ENCODE measurements around the gene SLC38A10.

The SLC38A10 gene

DNA sequence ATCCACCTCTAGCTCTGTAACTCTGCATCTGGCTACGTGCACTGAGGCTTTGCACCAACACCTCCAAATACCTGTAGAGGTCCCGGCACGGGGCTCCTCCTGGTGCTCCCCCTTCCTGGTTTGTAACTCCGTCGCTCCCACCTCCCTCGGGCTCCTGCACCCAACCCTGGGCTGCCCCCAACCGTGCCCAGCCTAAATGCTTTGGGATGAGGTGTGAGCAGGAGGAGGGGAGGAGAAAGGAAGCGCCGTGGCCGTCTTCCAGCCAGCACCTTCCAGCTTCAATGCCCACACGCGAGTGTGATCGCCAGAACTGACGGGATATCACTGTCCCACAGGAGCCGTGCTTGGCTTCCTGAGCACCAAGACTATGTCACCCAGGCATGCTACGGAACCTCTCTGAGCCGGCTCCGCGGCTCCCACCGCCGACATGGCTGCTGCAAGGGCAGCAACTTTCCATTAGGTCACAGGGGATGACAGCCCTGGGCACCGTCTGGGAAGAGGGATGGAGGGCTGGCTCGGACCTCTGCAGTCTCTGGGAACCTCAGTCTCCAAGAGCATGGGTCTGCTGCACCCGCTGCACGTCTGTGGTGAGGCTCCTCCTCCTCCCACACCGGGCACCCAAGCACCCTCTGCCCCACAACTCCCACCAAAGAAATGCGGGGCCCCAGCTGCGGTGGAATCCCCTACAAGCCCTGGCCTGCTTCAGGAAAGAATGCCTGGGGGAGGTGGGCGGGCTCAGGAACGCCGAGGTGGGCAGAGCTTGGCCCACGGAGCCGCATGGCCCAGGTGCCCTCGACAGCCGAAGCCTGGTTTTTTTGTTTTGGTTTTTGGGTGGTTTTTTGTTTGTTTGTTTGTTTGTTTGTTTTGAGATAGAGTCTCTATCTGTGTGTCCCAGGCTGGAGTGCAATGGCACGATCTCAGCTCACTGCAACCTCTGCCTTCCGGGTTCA is 6.4 kb upstream of the SLC38A10 start:
- no peak for DNase-seq
- in situ Hi-C loops (cut with MboI; ENCODE audit: low pct_unique_long_range_greater_than_20kb, low sequenced_read_pairs): no loop called here

DNA sequence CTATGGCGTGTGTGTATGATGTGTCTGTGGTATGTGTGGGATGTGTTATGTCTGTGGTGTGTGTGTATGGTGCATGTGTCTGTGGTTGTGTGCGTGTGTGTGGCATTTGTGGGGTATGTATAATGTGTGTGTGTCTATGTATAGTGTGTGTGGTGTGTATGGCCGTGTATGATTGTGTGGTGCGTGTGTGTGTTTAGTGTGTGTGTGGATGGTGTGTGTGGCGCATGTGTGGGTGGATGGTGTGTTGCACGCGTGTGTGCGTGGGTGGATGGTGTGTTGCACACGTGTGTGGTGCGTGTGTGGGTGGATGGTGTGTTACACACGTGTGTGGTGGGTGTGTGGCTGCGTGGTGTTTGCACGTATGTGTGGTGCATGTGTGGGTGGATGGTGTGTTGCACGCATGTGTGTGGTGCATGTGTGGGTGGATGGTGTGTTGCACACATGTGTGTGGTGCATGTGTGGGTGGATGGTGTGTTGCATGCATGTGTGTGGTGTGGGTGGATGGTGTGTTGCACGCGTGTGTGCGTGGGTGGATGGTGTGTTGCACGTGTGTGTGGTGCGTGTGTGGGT is 5.6 kb upstream of the SLC38A10 start:
- no peak for DNase-seq
- in situ Hi-C loops (cut with MboI; ENCODE audit: low pct_unique_long_range_greater_than_20kb, low sequenced_read_pairs): no loop called here

DNA sequence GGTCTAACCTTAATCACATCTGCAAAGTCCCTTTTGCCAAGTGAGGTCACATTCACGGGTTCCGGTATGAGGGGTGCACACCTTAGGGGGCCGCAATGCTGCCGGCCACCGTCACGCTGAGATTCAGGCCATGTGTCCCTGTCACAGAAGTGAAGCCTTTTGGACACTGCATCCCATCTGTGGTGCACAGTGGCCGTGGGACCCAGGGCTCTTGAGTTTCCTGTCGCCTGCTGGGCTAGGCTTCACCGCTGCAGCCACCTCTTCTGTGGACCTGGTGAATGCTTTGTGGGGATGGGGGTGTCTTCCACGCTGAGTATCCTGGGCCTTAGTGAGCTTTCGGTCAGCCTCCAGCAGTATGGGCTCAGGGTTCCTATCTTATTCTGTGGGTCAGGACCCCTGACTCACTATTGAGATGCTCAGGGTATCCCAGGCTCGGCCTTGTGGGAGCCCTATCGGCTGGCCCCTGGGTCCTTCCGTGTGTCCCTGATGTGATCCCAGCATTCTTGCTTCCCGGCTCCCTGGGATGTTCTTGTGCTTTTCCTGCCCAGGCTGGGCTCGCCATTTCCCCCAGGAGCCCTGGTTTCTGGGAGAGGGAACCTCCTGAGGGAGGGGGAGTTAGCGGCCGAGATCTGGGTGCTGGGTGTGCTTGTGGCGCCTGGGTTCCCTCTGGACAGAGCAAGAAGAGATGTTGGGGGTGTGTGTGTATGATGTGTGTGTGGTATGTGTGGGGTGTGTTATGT is 4.9 kb upstream of the SLC38A10 start:
- in situ Hi-C loops (cut with MboI; ENCODE audit: low pct_unique_long_range_greater_than_20kb, low sequenced_read_pairs): no loop called here
- no peak for DNase-seq

DNA sequence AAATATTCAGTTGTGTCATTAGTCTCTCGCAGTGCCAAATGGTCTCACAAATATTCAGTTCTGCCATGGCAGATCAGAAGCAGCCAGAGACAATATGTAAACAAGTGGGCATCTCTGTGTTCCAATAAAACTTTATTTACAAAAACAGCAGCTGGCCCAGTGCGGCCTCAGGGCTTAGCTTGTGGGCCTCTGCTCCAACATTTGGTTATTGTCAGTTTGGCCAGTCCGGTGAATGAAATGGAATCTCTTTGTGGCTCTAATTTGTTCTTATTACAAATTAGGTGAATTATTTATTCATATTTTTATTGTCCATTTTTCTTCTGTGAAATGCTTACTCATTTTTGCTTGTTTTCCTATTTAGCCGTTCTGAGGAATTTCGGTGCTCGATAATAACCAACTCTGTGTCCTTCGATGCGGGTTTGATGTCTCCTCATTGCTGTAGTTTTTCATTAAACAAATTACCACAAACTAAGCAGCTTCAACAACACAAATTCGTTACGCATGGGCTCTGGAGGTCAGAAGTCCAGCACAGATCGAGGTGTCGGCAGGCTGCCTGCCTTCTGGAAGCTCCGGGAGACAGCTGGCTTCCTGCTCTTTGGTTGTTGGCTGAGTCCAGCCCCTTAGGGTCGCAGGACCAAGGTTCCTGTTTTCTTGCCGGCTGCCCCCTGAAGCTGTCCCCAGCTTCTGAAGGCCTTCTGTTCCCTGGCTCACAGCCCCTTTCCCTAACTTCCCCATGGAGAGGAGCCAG is 4.1 kb upstream of the SLC38A10 start:
- DNase-seq: no peak
- in situ Hi-C loops (cut with MboI; ENCODE audit: low pct_unique_long_range_greater_than_20kb, low sequenced_read_pairs): no loop called here

DNA sequence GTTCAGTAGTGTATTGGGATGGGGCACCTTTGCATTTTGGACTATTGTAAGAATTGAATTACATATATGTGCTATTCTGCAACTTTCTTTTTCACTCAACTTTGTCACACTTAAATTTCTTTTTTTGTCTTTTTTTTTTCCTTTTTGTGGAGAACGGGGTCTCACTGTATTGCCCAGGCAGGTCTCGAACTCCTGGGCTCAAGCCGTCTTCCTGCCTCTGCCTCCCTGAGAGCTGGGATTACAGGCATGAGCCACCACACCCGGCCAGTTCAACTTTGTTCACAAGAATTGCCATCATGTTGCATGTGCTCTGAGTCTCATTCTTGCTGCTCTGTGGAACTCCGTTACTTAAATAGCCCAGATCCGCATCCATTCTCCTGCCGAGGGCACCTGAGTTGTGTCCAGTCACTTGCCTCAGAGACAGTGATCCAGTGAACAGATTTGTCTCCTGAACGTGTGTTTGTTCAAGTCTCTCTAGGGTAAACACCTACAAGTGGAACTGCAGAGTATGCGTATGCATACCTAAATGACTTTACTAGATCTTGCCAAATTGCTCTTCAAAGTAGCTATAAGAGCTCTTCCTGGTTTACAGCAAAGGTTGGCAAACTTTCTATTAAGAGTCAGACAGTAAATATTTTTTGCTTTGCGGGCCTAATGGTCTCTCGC is 3.4 kb upstream of the SLC38A10 start:
- no peak for DNase-seq

DNA sequence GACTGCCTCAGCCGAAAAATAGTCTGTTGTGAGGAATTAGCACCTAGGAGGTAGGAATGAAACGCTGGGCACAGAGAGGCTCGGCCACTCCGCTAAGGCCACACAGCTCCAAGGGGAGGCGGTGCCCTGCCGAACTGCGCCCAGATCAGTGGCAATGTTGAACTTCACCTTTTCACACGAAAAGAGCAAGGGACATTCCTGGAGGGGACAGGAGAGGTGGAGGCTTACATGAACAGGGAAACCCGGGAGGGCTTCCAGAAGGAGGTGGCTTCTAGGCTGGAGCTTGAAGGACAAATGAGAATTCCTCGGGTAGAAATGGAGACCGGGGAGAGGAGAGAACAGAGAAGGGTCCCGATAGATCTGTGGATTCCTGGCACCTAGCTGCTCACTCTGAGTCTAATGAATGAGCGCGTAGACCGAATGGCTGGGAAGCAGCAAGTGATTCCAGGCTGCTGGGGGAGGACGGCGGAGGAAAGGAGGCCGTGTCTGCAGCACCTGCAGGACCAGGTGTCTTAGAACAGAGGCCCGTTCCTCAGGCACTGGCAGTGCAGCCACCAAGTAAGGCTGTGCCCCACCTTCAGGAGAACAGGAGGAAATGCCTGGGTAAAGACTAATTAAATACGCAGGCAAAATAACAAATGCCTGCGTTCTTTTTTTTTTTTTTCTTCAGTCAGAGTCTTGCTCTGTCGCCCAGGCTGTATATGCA is 722 bp upstream of the SLC38A10 start:
- in situ Hi-C loops (cut with MboI; ENCODE audit: low pct_unique_long_range_greater_than_20kb, low sequenced_read_pairs): no loop called here
- peak; percentile 45 for DNase-seq

More for the DNA sequence above, 3.4 kb upstream of the SLC38A10 start:
- in situ Hi-C loops (cut with MboI; ENCODE audit: low pct_unique_long_range_greater_than_20kb, low sequenced_read_pairs): no loop called here

DNA sequence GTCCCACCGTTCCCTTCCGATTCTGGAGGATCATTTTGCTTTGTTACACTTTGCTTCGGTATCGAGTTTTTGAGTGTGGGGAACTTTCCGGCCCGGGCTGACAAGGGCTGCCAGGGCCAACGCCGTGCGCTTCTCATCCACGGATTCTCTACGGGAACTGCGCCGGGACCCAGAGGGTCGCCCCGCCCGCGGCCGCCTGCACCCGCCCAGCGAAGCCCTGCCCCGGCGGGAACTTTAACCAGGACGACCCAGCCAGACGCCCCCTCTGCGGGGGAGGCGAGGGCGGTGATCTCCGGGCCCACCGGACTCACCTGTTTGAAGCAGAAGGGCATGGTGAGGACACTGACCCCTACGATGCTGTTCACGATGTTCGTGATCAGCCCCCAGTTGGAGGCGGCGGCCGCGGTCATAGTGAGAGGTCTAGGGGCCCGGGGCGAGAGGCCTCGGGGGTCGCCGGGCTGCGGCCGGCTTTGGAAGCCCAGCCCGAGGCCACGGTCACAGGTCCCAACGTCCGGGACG is 536 bp downstream of the SLC38A10 start:
- in situ Hi-C loops (cut with MboI; ENCODE audit: low pct_unique_long_range_greater_than_20kb, low sequenced_read_pairs): no loop called here
- peak; percentile 25 for DNase-seq

DNA sequence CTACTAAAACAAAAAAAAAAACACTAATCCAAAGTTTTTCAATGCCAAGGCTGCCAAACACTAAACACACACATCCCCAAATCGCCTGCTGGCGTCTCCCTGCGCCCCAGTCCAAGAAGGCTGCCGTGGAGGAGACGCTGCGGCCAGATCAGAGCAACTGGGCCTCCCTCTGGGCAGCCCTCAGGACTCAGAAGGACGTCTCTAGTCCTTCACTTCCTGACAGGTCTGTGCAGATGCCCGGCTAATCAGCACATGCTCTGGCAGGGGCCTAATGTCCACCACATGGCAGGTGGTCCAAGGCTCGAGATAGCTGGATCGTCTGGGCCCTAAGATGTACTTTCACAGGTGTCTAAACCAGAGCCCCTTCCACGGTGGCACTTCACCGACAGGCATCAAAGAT is 2.7 kb downstream of the SLC38A10 start:
- in situ Hi-C loops (cut with MboI; ENCODE audit: low pct_unique_long_range_greater_than_20kb, low sequenced_read_pairs): no loop called here
- DNase-seq: no peak

DNA sequence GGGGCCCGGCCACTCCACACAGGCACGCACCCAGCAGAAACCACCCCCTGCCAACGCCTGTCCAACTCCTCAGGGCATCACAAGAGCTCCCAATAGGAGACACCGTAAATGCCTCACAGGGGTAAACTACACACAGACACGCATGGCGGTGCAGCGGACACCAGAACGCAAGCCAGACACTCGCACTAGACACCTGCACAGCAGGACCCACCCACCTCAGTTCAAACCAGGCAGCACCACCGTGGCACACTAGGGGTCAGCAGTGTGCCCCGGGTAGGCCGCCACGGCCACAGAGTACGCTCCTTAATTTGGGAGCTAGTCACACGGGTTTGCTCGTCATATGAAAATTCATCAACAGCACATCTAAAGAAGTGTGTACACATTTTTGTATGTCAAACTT is 3.4 kb downstream of the SLC38A10 start:
- in situ Hi-C loops (cut with MboI; ENCODE audit: low pct_unique_long_range_greater_than_20kb, low sequenced_read_pairs): no loop called here
- DNase-seq: peak; percentile 70

DNA sequence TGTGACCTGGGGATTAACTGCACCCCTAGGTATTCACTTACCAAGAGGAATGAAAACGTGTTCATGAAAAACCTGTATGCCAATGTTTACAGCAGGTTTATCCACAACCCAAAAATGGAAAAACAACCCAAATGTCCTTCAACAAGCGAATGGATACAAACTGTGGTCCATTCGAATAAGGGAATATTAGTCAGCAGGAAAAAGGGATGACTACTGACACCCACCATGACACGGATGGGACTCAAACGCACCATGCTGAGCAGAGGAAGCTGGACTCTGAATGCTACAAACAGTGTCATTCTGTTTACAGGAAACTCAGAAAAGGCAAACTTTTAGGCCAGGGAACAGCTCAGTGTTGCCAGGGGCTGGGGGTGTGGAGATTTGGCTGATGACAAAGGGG is 4.9 kb downstream of the SLC38A10 start:
- DNase-seq: no peak
- in situ Hi-C loops (cut with MboI; ENCODE audit: low pct_unique_long_range_greater_than_20kb, low sequenced_read_pairs): no loop called here

DNA sequence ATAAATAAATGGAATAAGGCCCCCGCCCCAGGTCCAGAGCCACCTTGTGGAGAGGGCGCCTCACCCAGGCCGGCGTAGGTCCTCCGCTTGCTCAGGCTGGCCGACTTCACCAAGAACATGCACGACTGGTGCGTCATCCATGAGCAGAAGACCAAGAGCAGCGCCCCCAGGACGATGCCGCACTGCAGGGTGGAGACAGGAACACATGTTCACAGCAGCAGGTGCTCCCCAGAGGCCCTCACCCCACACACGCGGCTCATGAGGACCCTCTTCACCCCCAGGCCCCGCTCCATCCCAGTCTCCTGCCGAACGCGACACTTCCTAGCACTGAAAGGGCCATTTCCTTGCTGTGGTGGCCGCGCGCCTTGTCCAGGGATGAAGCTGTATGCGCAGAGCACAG is 5.5 kb downstream of the SLC38A10 start:
- in situ Hi-C loops (cut with MboI; ENCODE audit: low pct_unique_long_range_greater_than_20kb, low sequenced_read_pairs): no loop called here
- DNase-seq: no peak

DNA sequence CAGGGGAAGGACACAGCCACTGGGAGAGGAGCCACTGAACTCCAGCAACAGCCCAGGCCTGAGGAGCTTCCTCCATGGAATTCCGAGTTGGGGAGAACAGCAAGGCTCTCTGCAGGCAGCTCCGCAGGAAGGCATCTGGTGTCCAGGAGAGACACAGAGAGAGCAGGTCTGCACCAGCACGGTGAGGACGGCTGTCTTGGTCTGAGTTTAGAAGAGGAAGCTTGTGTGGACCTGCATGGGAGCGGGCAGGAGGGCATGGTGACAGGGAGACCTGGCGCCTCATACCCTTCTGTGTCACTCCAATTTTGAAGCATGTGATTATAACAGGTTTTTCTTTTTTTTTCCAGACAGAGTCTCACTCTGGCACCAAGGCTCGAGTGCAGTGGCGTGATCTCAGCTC is 6.4 kb downstream of the SLC38A10 start:
- in situ Hi-C loops (cut with MboI; ENCODE audit: low pct_unique_long_range_greater_than_20kb, low sequenced_read_pairs): no loop called here
- DNase-seq: no peak

DNA sequence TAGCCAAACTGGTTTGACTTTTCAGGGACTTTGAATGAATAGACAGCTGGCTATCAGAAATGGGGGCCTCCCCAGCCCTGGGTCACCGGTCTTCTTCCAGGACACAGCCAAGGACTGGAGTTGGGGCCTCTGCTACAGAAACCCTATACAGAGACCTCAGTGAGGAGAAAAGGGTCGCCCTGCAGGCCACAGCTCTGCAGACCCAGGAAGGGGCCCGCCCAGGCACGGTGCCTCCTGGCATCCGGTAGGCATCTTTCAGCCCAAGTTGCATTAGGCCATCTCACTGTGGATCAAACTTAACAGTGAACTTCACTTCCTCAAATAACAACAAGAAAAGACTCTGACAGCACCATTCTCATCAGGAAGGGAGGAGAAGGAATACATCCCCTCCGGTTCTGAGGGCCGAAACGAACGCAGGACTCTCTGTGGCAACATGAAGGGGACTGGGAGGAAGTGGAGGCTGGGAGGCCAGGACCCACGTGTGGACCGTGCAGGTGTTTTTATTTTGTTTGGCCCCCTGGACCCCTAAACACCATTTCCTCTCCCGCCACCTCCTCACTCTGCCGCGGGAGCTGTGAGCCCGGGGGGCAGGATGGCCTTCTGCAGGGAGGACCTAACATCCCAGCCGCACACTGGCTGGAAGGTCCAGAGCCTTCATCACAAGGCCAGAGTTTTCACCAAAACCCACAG is 7.2 kb downstream of the SLC38A10 start:
- DNase-seq: no peak
- in situ Hi-C loops (cut with MboI; ENCODE audit: low pct_unique_long_range_greater_than_20kb, low sequenced_read_pairs): no loop called here

DNA sequence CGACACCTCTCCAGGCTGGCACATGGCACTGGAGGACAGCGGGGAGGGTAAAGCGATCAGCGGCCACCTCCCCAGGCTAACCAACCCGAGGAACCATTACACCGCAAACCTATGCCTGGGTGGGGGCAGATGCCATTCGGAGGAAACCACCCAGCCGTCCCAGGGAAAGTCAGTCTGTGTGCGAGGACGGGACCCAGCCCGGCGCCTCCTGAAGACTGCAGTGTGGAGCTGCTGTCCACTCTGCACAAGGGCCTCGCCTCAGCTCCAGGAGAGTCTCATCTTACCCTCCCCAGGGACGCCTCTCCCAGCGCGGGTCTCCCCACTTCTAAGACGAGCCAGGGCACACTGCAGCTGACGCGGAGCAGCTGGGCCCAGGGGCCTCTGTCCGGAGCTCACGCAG is 8.0 kb downstream of the SLC38A10 start:
- in situ Hi-C loops (cut with MboI; ENCODE audit: low pct_unique_long_range_greater_than_20kb, low sequenced_read_pairs): no loop called here
- DNase-seq: no peak

DNA sequence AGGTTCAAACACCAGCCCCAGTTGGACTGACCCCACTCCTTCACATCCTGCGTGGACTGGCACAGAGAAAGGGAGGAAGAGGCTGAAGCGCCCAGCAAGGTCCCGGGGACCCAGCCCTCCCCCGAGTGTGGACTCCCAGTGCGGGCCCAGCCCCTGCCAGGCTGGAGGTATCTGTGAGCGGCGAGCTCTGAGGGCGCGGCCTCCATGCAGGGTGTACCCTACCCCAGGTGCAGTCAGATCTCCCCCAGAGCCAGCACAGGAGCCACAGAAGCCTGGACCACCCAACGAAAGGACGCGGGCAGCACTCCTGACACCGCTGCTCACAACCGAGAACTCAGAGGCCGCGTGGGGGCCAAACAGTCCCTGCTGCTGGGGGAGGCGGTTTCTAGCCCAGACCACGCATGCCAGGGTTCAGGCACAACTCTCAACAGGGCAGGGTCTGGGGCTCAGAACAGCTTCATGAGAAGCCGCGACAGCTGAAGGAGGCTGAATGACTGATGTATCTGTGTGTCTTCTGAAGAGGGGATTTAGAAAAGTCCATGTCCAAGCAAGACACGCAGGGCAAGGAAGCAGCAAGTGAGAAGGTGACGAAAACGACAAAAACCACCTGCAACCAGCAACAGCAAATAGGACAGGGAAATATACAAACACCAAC is 8.5 kb downstream of the SLC38A10 start:
- no peak for DNase-seq
- in situ Hi-C loops (cut with MboI; ENCODE audit: low pct_unique_long_range_greater_than_20kb, low sequenced_read_pairs): no loop called here

DNA sequence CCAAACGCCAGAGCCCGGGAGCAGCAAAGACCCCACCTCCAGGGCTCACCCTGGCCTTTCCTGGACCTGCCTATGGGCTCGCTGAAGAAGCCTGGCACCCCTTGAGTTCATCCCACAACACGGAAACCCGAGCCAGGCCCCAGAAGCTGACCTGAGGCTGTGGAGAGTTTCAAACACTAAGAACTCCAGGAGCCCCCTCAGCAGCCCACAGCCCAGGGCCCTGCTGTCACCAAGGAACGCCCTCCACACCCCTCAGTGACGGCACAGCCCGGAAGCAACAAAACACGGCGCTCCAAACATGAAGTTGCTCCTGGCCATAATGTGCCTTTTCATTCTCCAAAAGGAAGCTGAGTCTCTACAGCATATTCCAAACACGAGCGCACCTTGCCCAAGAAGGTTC is 9.2 kb downstream of the SLC38A10 start:
- in situ Hi-C loops (cut with MboI; ENCODE audit: low pct_unique_long_range_greater_than_20kb, low sequenced_read_pairs): no loop called here

DNA sequence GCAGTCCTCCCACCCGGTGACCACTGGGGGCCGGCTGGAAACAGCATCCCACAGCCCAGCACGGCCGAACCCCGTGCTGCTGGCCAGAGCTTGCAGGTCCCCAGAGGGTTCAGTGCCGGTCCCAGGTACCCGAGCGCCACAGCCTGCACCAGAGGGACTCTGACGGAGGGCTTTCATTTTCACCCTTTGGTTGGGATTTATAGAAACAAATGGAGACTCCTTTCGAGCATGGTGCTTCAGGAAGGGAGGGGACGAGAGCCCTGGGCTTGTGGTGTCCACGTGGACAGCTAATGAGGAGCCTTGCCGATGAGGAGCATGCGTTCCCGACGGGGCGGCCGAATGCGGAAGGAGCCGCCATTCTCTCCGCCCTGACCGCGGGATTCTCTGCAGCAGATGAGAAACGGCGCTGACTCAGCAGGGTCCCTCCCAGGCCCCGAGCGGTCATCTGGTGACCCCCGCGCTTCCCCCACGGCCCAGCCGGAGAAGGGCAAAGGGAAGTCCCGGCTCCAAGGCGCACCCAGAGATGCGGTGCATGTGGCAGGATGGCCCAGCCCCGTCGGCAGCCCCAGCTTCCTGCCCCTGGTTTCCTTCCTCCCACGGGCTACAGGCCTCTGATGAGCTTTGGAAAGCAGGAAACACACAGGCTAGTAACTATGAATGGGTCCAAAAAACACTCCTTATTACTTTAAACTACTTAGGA is 9.8 kb downstream of the SLC38A10 start:
- DNase-seq: peak; percentile 81
- in situ Hi-C loops (cut with MboI; ENCODE audit: low pct_unique_long_range_greater_than_20kb, low sequenced_read_pairs): no loop called here

More for the DNA sequence above, 9.2 kb downstream of the SLC38A10 start:
- no peak for DNase-seq

Data from KBM-7 (cell line).